C1 segment of cervical spinal cord (tissue), 14 donors: Measurements from ENCODE around the gene ZNF205.
"Not testable (repeated sequence)": the region's sequence is repeated elsewhere in the genome, so short reads cannot be mapped to it uniquely, and the experiment has no call there.

ENCODE experiments used
- DNase-seq, 14 donors: peaks; one replicate each; lab custom pipeline; 2025; lab: John Stamatoyannopoulos, UW

Gene ZNF205

DNA sequence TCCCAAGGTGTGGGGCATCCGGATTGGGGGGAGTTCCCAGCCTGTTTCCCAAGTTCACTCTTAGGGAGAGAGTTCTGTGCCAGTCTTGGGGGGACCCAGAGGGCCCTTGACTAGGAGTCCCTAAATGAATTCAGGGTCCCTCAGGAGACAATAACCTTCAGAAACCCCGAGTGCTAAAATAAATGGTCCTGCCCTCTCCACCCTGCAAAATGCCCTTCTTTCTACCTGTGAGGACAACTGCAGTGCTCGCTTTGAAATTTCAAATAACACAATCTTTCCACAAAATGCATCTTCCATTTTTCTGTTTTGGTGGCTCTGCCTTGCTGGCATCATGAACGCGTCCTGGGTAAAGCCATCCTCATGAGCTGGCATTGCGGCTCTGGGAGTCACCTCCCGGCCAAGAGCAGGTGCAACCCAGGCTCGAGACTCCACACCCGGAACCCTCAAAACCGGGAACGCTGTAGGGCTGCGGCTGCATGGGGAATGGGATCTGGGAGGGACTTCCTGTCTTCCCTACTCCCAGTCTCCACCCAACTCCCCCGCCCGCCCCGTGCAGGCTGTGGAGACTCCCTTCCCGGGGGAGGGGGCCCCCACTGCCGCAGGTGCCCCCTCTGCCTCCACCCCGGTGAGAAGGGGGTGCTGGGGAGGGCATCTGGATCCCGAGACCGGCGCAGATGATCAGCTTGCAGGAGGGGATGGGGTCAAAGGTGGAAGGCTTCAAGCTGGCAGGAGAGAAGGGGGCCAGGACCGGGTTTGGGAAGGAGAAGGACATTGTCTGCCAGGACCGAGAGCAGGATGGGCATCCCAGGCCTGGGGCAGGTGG is at the start of gene ZNF205:
Gene ZNF205, plus strand, starts transcription at position 529 of the 823 bp plus-strand sequence. CDS start 845 bp downstream, outside the sequence.
- DNase-seq: peak in 13 of 14 donors; percentile 14 to 83 (median 61)

GRCh38 chr16:3063625-3064386 is 48.6 kb upstream of the ZNF205 start:
- DNase-seq: no peak

DNA sequence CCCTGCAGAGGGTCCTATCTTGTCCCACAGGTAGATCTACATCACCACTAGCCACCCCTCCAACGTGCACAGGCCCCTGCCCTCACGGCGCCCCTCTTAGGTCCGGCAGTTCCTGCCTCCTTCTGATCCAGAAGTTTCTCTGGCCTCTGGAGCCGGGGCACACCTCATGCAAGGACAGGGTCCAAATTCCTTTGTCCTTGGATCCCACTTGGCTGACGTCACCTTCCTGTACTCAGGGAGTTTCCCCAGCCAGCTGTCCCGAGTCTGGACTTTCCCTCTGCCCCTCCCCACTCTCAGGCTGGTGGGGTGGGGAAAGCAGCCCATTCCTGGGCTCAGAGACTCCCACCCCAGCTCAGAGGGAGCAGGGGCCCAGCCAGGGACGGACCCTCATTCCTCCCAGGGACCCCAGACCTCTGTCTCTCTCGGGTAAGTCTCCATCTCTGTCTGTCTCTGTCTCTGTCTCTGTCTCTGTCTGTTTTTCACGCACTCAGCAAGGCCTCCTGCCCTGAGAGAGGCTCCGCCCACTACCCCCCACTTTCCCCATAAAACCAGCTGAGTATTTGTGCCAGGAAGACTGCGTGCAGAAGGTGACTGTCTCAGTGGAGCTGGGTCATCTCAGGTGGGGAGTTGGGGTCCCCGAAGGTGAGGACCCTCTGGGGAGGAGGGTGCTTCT is 47.2 kb upstream of the ZNF205 start, which contains the start of gene IL32:
Gene IL32, plus strand, starts transcription at position 572 of the 673 bp plus-strand sequence. CDS start 172 bp downstream, outside the sequence.
- no peak for DNase-seq

GRCh38 chr16:3065742-3066439 is 46.5 kb upstream of the ZNF205 start:
- DNase-seq: no peak

DNA sequence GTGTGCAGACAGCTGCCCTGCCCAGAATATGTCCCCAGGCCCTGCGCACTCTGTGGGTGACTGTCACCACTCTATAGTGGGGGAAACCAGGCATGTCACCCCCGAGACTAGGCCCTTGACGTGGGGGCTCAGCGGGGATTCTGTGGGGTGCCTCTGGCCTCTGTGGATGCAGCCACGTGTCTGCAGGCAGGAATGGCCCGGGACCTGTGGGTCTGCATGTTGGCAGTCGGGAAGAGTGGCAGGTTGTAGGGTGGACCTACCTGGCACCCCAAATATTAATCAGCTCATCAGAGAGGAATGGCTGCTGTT is 46.0 kb upstream of the ZNF205 start:
- DNase-seq: no peak

DNA sequence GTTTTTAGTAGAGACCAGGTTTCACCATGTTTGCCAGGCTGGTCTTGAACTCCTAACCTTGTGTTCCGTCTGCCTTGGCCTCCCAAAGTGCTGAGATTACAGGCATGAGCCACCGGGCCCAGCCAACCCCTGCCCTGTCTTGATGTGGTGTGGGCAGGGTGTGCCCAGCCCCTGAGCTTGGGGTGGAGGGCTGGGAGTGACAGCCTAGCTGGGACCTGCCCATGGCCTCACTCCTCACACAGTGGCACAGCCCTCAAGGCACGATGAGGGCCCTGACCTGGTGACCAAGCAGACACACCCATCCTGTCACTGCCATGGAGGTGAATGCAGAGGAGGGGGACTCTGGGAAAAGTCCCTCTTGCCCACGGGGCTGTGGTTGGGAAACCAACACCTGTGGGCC is 43.9 kb upstream of the ZNF205 start:
- no peak for DNase-seq

- DNase-seq: not testable (repeated sequence)
Observed at GRCh38 chr16:3069146-3069545, 43.2 kb upstream of the ZNF205 start.

DNA sequence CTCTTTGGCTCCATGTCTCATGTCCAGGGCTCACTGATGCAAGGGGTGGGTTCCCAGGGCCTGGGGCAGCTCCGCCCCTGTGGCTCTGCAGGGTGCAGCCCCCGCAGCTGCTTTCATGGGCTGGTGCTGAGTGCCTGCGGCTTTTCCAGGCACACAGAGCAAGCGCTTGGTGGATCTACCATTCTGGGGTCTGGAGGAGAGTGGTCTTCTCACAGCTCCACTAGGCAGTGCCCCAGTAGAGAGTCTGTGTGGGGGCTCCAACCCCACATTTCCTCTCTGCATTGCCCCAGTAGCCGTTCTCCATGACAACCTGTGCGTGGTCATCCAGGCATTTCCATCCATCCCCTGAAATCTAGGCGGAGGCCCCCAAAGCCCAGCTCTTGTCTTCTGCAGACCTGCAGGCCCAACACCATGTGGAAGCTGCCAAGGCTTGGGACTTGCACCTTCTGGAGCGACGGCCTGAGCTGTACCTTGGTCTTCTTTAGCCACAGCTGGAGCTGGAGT is 41.7 kb upstream of the ZNF205 start:
- no peak for DNase-seq

DNA sequence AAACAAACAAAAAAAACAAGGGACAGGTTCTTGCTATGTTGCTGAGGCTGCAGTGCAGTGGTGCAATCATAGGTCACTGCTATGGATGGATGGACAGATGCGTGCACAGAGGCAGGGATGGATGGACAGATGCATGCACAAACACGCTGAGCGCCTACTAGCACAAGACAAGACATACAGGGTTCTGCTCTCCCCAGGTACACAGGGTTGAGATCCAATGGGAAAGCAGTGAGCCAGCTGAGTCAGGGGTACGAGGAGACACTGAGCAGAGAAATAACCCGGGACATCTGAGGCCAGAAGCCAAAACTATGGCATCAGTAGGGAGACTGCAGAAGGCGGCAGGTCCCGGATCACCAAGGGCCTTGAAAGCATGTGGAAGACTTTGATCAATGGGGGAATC is 40.7 kb upstream of the ZNF205 start:
- DNase-seq: no peak

GRCh38 chr16:3072148-3072547 is 40.2 kb upstream of the ZNF205 start:
- not testable (repeated sequence) for DNase-seq

DNA sequence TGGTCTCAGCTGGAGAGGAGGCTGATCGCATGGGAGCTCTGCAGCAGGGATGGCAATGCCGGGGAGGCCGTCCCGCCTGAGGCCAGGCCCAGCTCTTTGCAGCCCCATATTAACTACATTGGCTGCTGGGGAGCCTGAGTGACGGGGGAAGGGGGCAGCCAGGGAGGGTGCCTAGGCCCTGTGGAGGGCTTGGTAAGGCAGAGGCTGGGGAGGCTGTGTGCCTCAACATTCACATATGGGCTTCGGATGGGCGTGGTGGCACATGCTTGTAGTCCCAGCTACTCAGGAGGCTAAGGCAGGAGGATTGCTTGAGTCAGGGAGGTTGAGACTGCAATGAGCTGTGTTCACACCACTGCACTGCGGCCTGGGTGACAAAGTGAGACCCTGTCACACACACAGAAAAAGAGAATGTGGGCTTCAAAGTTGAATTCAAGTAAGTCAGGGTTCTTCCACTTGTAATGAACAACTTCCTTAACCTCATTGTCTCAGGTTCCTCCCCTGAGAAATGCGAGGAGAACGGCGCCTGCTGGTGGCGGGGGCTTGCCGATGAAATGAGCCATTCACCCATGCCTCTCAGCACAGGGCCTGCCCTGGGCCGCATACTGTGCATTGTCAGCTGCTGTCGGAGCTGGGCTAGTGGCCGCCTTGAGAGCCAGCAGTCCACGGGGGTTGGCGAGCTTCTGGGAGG is 39.7 kb upstream of the ZNF205 start:
- not testable (repeated sequence) for DNase-seq

DNA sequence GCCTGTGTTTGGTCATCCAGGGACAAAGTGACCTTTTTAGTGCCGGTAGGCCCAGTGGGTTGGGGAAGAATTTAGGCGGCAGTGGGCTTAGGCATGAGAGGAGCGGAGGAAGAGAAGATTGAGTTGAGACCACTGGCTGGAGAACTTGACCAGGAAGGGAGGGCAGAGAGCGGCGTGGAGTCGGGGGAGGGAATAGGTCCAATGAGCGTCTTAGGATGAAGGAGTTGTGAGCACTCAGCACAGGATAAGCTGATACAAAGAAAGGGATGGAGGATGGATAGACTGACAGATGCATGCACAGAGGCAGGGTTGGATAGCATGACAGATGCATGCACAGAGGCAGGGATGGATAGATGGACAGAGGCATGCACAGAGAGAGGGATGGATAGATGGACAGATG is 38.9 kb upstream of the ZNF205 start:
- no peak for DNase-seq

GRCh38 chr16:3074860-3075522 is 37.4 kb upstream of the ZNF205 start:
- no peak for DNase-seq

- peak in 1 of 14 donors; percentile 15 for DNase-seq
Observed at GRCh38 chr16:3075523-3075915, 36.9 kb upstream of the ZNF205 start.

GRCh38 chr16:3075946-3076345 is 36.4 kb upstream of the ZNF205 start:
- DNase-seq: not testable (repeated sequence)

- DNase-seq: no peak
Observed at GRCh38 chr16:3076577-3076976, 35.8 kb upstream of the ZNF205 start.

GRCh38 chr16:3080024-3080423 is 32.4 kb upstream of the ZNF205 start:
- no peak for DNase-seq

GRCh38 chr16:3081957-3082356 is 30.4 kb upstream of the ZNF205 start:
- not testable (repeated sequence) for DNase-seq

- DNase-seq: not testable (repeated sequence)
Observed at GRCh38 chr16:3083408-3083807, 29.0 kb upstream of the ZNF205 start.

- DNase-seq: no peak
Observed at GRCh38 chr16:3084491-3084890, 27.9 kb upstream of the ZNF205 start.
